ENCODE measurements around the gene CYTH2.

DNA sequence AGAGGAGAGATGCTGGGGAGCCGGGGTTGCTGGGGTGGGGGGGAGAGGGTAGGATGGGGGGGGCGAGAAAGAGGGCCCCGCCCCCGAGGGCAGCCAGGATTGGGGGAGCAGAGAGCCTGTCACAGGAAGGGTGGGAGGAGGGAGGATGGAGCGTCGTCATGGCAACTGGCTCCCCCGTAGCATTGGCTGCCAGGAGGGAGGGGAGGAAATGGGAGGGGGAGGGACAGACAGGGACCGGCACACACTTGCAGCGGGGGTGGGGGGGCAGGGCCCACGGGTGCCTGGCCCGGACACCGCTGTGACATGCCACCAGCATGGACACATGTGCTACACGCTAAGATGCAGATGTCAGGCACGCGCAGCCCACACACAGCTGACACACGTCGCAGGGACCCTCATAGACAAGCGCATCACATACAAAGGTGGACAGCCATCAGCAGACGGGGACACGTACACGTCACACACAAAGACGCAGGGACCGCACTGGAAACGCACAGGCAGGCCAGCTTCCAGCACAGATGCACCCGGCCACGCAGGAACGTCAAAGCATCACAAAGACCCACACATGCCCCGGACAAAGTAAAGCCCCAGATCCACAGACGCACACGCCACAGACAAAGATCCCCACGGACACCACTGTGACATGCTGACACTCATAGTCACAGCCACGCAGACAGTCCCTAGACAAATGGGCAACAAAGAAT is 42.8 kb downstream of the CYTH2 start, which contains the start of gene LMTK3:
- no peak for TF ChIP-seq CTBP1 (IDR thresholded peaks at IDR 0.05; ENCODE audit: borderline replicate concordance)
- no peak for TF ChIP-seq SP1 (IDR thresholded peaks at IDR 0.05)
- no peak for TF ChIP-seq FOXA1 (IDR thresholded peaks at IDR 0.05)
- no peak for TF ChIP-seq FOXM1 (IDR thresholded peaks at IDR 0.05; ENCODE audit: borderline replicate concordance)
- no peak for TF ChIP-seq LEF1 (IDR thresholded peaks at IDR 0.05; ENCODE audit: borderline replicate concordance)
- no peak for TF ChIP-seq SUZ12 (IDR thresholded peaks at IDR 0.05)
- TF ChIP-seq BHLHE40 (IDR thresholded peaks at IDR 0.05; ENCODE audit: borderline replicate concordance) = no peak
- TF ChIP-seq HDGF (IDR thresholded peaks at IDR 0.05; ENCODE audit: borderline replicate concordance) = no peak
- TF ChIP-seq FOXK2 (IDR thresholded peaks at IDR 0.05) = no peak

All from HEK293T (cell line).